K562 (cell line): ENCODE results near the gene SCPEP1. TPM values are rescaled to one million over a fixed set of nuclear protein-coding genes. Genes with fewer than 3 reads are reported as not detected.

Source experiments
- ATAC-seq: fragments of 200-7000 bp; cut with Tn5 transposase; 3 replicates; pipeline ENCODE4 v1.9.1; 2020; ENCODE audit warnings: moderate library complexity
- BruUV-seq: library from RNA; stranded (reverse); fragments of 400-500 nt; replicated peaks from 2 replicates; lab custom pipeline; 2021; lab: Mats Ljungman, UMichigan
- CTCF ChIA-PET: fragments of 300-600 bp; formaldehyde crosslinking; extraction: SDS; loops from one replicate; lab custom pipeline; 2021; ENCODE audit warnings: low intra/inter-chr PET ratio; lab: Yijun Ruan, JAX
- POLR2A ChIA-PET: fragments of 300-600, 350-650 bp; sonication (Branson Sonifier 250); formaldehyde crosslinking; extraction: SDS; loops from one replicate; lab custom pipeline; 2021; ENCODE audit warnings: antibody characterized with exemption, inconsistent platforms; lab: Yijun Ruan, JAX
- DNase-seq, 4 experiments: peaks; one replicate each; pipeline versions ENCODE4 v3.0.0 to v3.0.0-alpha.2; 2011 to 2018; ENCODE audit warnings: low spot score in 3 of 4, mixed read lengths in 3 of 4; ENCODE audit errors: extremely low read depth in 1 of 4
- FAIRE-seq: peaks from 2 replicates; lab custom pipeline; 2011; peaks lifted over from hg19 to GRCh38; lab: Jason Lieb, UNC
- H2AFZ ChIP-seq: 2 replicates; pipeline ENCODE4 v1.6.0; 2011; ENCODE audit warnings: low read depth, low read length, control low read depth, inconsistent platforms
- H3K27ac ChIP-seq: fragments of 200-600 bp; 3 replicates; pipeline ENCODE4 v1.8.0; 2011; ENCODE audit warnings: low read depth, mild to moderate bottlenecking, control low read depth, inconsistent platforms, low read length, moderate library complexity, mixed read lengths; ENCODE audit errors: extremely low read depth
- H3K27me3 ChIP-seq, 2 experiments: fragments of 300-600 bp in 1 of 2; 2 replicates in 1 of 2; 3 replicates in 1 of 2; pipeline versions ENCODE4 v1.6.0 to v1.8.0; 2011; ENCODE audit warnings: inconsistent platforms in 2 of 2, low read length in 2 of 2, mild to moderate bottlenecking in 1 of 2, mixed read lengths in 1 of 2, moderate library complexity in 1 of 2; ENCODE audit not compliant: control insufficient read depth in 2 of 2, insufficient read depth in 2 of 2
- H3K36me3 ChIP-seq: fragments of 300-600 bp; 3 replicates; pipeline ENCODE4 v1.8.0; 2011; ENCODE audit warnings: mild to moderate bottlenecking, low read length, inconsistent platforms; ENCODE audit not compliant: control insufficient read depth, insufficient read depth
- H3K4me1 ChIP-seq, 2 experiments: fragments of 200-600 bp in 1 of 2; replicated peaks in 1 of 2; 2 replicates in 1 of 2; 3 replicates in 1 of 2; pipeline versions ENCODE4 v1.5.1 to v1.8.0; 2011; ENCODE audit warnings: inconsistent platforms in 2 of 2, low read length in 2 of 2, mild to moderate bottlenecking in 1 of 2, mixed read lengths in 1 of 2, moderate library complexity in 1 of 2; ENCODE audit not compliant: control insufficient read depth in 2 of 2, insufficient read depth in 2 of 2
- H3K4me2 ChIP-seq: 2 replicates; pipeline ENCODE4 v1.6.1; 2011; ENCODE audit warnings: low read length, control low read depth, inconsistent platforms, mixed read lengths; ENCODE audit not compliant: insufficient read depth
- H3K4me3 ChIP-seq: fragments of 200-600 bp; sonication (generic), shearing (Covaris generic); 2 replicates; pipeline ENCODE4 v1.5.1; 2016; ENCODE audit warnings: control low read depth, inconsistent platforms
- H3K79me2 ChIP-seq: fragments of 200-600 bp; 3 replicates; pipeline ENCODE4 v1.8.0; 2011; ENCODE audit warnings: low read length, inconsistent platforms; ENCODE audit not compliant: control insufficient read depth, insufficient read depth
- H3K9ac ChIP-seq, 2 experiments: 2 replicates each; pipeline versions ENCODE4 v1.6.0 to v1.6.1; 2011; ENCODE audit warnings: low read depth in 2 of 2, low read length in 2 of 2, control low read depth in 1 of 2, inconsistent platforms in 1 of 2, mild to moderate bottlenecking in 1 of 2, mixed read lengths in 1 of 2; ENCODE audit not compliant: insufficient read depth in 1 of 2
- H3K9me1 ChIP-seq: one replicate; pipeline ENCODE4 v1.6.0; 2011; ENCODE audit warnings: inconsistent platforms, mild to moderate bottlenecking, low read length, moderate library complexity; ENCODE audit not compliant: control insufficient read depth, insufficient read depth
- H3K9me3 ChIP-seq: replicated peaks from 2 replicates; pipeline ENCODE4 v1.5.1; 2011; ENCODE audit warnings: low read depth, low read length, inconsistent platforms; ENCODE audit not compliant: control insufficient read depth, insufficient read depth
- H4K20me1 ChIP-seq: replicated peaks from 2 replicates; pipeline ENCODE4 v1.6.1; 2011; ENCODE audit warnings: low read length, inconsistent platforms, mixed read lengths; ENCODE audit not compliant: control insufficient read depth, insufficient read depth
- ARID1B ChIP-seq: fragments of 450-650 bp; IDR thresholded peaks from 2 replicates; pipeline ENCODE4 v1.6.1; 2016; ENCODE audit warnings: antibody characterized with exemption, mild to moderate bottlenecking, inconsistent platforms
- BRD9 ChIP-seq: fragments of 450-650 bp; IDR thresholded peaks from 2 replicates; pipeline ENCODE4 v1.6.1; 2018; ENCODE audit warnings: low read depth; ENCODE audit not compliant: partially characterized antibody
- KLF13 ChIP-seq: fragments of 450-650 bp; IDR thresholded peaks from 2 replicates; pipeline ENCODE4 v1.6.1; 2016; ENCODE audit warnings: missing genetic modification characterization, low read depth, mild to moderate bottlenecking, missing compliant biosample characterization, moderate library complexity, borderline replicate concordance
- MCM5 ChIP-seq: fragments of 450-650 bp; IDR thresholded peaks from 2 replicates; pipeline ENCODE4 v1.6.1; 2016; ENCODE audit warnings: low read depth
- MEF2D ChIP-seq: conservative IDR thresholded peaks from 2 replicates; pipeline ENCODE4 v1.6.1; 2016; ENCODE audit warnings: low read depth, missing genetic modification characterization, missing compliant biosample characterization
- MGA ChIP-seq: fragments of 450-650 bp; IDR thresholded peaks from 2 replicates; pipeline ENCODE4 v1.6.1; 2016; ENCODE audit warnings: mild to moderate bottlenecking, moderate library complexity
- SLC30A9 ChIP-seq: fragments of 250-450 bp; sonication (Bioruptor Pico); IDR thresholded peaks from 2 replicates; pipeline ENCODE4 v1.8.0; 2022; ENCODE audit warnings: mild to moderate bottlenecking, moderate library complexity
- STAT6 ChIP-seq: sonication (generic); formaldehyde crosslinking; IDR thresholded peaks from 2 replicates; pipeline ENCODE4 v1.8.1; 2023; ENCODE audit warnings: mild to moderate bottlenecking, missing genetic modification reagents
- TAF9B ChIP-seq: fragments of 450-650 bp; IDR thresholded peaks from 2 replicates; pipeline ENCODE4 v1.6.1; 2018; ENCODE audit warnings: mild to moderate bottlenecking; ENCODE audit not compliant: partially characterized antibody
- WGBS: fragments of 100-300 bp; shearing (Covaris generic); methylation state at CpG from one replicate; pipeline ENCODE4 v1.1.6; 2016; ENCODE audit warnings: low coverage, mixed read lengths; ENCODE audit not compliant: insufficient coverage; ENCODE audit errors: missing lambda C conversion rate; 5-methylcytosine and 5-hydroxymethylcytosine counted together
- in situ Hi-C: fragments of 300-500 bp; cut with MboI; formaldehyde crosslinking; loops from 4 replicates; pipeline ENCODE4 v1.15.0; 2018; ENCODE audit warnings: inconsistent platforms, mixed read lengths
- intact Hi-C: fragments of 100-400 bp; cut with micrococcal nuclease; formaldehyde crosslinking; loops from 2 replicates; pipeline ENCODE4 v1.14.2; 2022
- polyA plus RNA-seq, 8 experiments: library from polyadenylated mRNA; depleted of rRNA in 4 of 8; stranded (reverse) in 5 of 8; unstranded in 3 of 8; fragments of >200 nt; fragmentation: Nextera tagmentation in 2 of 8; fragmentation: Illumina TruSeq in 1 of 8; extraction: Ambion mirVana in 2 of 8; extraction: Trizol in 1 of 8; gene quantifications; 2 replicates each; pipeline versions ENCODE4 v1.2.1 to v1.2.3, GENCODE V29; 2011 to 2014; ENCODE audit warnings: inconsistent platforms in 1 of 8, missing spikeins in 1 of 8
- total RNA-seq, 7 experiments: library from RNA; depleted of rRNA in 6 of 7; stranded (reverse); fragments of >200 nt in 6 of 7; fragmentation: Illumina TruSeq in 2 of 7; extraction: Trizol in 2 of 7; gene quantifications; 2 replicates each; pipeline versions ENCODE4 v1.2.1 to v1.2.3, GENCODE V29; 2011 to 2021; ENCODE audit warnings: low replicate concordance in 1 of 7

The SCPEP1 gene
- total and polyA plus RNA-seq, 9 of the 15 experiments (the other 6 are each of a cell fraction or from before 2014, with no cell fraction given): 5.1 to 14.8 (median 7.2) TPM

DNA sequence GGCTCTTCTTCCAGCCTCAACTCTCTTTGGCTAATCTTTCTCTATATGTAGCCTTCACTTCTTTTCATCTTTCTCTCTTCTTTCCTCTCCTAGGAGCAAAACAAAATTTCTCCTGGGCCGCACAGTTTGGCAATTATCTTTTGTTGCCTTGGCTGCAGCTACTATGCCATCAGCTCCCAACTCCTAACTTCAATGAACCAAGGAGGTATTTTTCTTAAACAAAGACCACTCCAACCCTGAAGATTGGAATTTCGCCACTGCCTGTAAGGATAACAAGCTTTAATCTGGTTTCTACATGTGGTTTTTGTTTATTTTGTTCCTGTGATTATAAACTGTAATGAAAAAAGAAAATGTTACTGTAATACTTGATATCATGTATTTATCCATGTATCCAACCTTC, 2.3 kb upstream of the SCPEP1 start:
- ChIA-PET CTCF (no interaction called here), POLR2A (interaction anchor here (0.7 to 1.3 kb wide), 3 partner anchors 9 to 15 kb away, joined by 3 to 6 read pairs (median 4); partner anchors contain the start of gene COIL)
- Histone ChIP-seq H3K27me3 (no peaks in the 10 kb centered on the region), H4K20me1 (no peaks in the 10 kb centered on the region), H3K9me3 (no peaks in the 10 kb centered on the region), H3K27ac (no peak overlapping the region), H3K9me1 (no peaks in the 10 kb centered on the region), H3K9ac (no peak overlapping the region), H2AFZ (no peak overlapping the region), H3K4me1 (peaks cover 11 to 17% of the 10 kb centered on the region in 2 experiments; a peak in 4 of 5 replicates), H3K4me3 (no peak overlapping the region), H3K79me2 (no peaks in the 10 kb centered on the region), H3K4me2 (no peak overlapping the region), H3K36me3 (no peaks in the 10 kb centered on the region)
- BruUV-seq: no TSS peak
- no peak for FAIRE-seq
- ATAC-seq: no peak
- no peak for DNase-seq
- intact Hi-C loops: no loop called here
- in situ Hi-C loops: no loop called here
- 45% methylated on average over 2 of the region's 2 CpGs for WGBS
- TF ChIP-seq TAF9B: no peak
- TF ChIP-seq SLC30A9 (CRISPR knock-in tag): no peak
- no peak for TF ChIP-seq MEF2D (tag)
- no peak for TF ChIP-seq STAT6 (CRISPR knock-in tag)
- TF ChIP-seq MCM5: no peak
- no peak for TF ChIP-seq MGA
- no peak for TF ChIP-seq ARID1B
- no peak for TF ChIP-seq KLF13 (tag)
- no peak for TF ChIP-seq BRD9
